ENCODE data around the gene NKX6-2.
"Not testable (repeated sequence)": the region's sequence is repeated elsewhere in the genome, so short reads cannot be mapped to it uniquely, and the experiment has no call there.

The NKX6-2 gene

GRCh38 chr10:132785723-132786475 lies at the start of gene NKX6-2:
NKX6-2 (minus strand) TSS chr10:132786147; CDS start chr10:132785948, 199 bp downstream.
- DNase-seq = no peak

DNA sequence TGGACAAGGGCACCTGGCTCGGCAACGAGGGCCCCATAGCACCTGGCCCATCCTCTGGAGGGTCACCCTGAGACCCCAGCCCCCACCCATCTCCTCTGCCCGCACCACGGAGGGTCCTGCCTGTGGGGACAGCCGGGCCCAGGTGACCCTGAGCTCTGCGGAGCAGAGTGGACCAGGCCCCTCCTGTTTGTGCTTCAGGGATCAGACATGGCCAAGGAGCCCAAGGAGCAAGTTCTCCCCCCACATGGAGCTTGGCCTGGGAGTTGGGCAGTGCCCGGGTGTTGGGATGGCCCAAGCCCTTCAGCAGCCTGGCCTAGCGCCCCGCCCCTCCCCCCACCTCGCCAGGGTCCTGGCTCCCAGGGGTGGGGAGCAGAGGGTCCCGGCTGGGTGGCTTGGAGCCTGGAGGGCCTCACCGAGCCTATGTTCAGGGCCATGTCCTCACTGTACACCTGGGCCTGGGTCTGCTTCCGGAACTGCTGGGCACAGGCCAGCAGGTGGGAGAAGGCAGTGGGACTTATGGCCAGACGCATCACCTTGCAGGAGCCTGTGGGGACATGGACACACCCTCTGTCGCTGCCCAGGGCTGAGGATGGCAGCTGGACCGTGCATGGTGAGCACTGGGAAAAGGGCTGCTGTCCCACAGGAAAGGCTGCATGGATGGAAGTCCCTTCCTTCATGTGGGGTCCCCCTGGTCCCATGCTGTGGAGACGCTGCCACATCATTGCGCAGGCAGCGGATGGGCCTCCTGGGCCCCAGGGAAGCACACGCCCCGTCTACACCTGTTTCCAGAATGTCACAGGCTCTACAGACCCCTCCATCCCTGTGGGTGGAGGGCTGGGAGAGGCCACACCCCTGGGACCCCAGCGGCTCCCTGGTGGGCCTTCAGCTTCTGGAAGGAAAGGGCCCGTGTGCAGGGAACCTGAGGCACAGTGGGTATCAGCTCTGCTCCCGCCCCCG lies 49.2 kb upstream of the NKX6-2 start:
- no peak for DNase-seq

DNA sequence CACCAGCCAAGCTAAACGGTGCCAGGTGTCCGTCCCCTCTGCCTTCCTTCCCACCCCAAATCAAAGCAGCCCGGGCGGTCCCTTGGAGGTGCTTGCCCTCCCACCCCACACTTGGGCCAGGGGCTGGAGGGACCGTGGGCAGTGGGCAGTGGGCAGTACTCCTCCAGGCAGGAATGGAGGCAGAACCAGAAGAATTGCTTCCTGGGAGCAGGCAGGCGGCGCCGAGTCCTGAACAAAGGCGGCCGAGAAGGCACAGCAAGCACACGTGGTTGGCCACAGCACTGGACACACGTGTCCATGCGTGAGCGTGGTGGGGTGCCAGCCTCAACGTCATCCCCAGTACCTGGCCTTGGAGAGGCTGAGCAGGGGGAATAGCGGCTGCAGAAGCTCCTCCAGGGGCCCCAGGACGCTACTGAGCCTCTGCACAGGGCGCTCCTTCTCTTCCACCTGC lies 48.4 kb upstream of the NKX6-2 start:
- DNase-seq = no peak

- DNase-seq = no peak
Measured at GRCh38 chr10:132833421-132834111, 47.6 kb upstream of the NKX6-2 start.

- no peak for DNase-seq
Measured at GRCh38 chr10:132832186-132832969, 46.4 kb upstream of the NKX6-2 start.

DNA sequence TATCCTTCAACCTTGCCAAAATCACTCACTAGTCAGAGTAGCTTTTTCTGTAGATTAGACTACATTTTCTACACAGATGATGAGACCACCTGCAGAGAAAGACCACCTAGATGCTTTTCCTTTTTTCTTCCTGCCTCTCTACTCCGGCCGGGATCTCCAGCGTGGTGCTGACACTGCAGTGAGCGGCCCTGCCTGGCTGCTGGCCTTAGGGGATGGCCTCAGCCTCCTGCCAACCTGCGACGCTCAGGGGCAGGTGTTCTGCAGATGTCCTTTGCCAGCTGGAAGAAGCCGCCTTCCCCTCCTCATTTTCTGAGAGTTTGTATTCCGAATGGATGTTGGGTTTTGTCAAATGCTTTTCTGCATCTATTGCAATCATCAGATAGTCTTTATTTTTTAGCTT lies 43.5 kb upstream of the NKX6-2 start:
- no peak for DNase-seq

DNA sequence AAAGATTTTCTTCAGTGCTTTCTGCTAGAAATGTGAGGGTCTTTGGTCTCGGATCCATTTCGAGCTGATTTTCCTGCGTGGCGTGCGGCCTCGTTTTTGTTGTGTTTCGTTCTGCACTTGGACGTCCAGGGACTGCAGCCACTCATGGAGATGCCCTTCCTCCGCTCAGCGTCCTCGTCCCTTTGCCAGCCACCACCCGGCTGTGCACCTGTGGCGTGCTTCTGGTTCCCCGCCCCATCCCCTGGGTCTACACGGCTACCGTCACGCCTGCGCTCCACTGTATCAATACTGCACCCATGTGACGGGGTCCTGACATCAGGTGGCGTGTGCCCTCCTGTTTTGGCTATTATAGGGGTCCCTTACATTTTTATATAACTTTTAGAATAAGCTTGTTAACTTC lies 42.7 kb upstream of the NKX6-2 start:
- DNase-seq = no peak

DNA sequence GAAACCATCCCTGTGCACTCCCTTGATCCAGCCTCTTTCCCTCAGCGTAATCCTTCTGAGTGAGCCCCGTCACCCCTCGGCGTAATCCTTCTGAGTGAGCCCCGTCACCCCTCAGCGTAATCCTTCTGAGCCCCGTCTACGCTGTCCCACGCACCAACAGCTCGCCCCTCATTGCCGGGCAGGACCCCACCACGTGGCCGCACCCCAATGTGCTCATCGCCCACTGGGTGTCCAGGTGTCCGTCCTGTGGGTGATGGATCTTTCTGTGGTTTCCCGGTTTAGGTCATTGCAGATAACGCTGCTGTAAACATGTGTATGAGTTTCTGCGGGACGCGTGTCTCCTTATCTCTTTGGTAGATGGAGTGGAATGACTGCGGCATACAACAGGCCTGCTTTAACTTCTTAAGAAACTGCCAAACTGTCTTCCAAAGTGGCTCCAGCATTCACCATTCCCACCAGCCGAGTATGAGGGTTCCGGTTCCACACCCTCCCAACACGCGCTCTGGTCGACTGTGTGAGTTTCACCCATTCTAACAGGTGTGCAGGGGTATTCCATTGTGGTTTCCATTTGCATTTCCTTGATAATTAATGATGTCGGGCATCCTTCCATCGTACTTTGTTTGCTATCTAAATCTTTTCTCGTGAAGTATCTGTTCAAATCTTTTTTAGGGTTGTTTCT lies 42.1 kb upstream of the NKX6-2 start:
- DNase-seq = no peak

DNA sequence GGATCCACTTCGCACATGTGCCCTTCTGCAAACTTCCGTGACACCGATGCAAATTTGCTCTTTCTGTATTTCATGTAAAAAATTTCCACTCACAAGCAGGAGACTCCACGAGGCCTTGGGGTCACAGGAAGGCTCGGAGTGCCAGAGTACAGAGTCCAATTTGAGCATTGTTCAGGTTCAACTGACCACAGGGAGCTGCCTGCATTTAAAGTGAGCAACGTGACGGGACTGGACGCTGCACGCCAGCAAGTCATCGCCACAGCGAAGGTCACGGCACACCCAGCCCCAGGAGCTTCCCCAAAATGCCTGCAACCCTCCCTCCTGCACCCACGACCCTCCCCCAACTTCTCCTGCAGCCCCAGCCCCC lies 41.5 kb upstream of the NKX6-2 start:
- no peak for DNase-seq

DNA sequence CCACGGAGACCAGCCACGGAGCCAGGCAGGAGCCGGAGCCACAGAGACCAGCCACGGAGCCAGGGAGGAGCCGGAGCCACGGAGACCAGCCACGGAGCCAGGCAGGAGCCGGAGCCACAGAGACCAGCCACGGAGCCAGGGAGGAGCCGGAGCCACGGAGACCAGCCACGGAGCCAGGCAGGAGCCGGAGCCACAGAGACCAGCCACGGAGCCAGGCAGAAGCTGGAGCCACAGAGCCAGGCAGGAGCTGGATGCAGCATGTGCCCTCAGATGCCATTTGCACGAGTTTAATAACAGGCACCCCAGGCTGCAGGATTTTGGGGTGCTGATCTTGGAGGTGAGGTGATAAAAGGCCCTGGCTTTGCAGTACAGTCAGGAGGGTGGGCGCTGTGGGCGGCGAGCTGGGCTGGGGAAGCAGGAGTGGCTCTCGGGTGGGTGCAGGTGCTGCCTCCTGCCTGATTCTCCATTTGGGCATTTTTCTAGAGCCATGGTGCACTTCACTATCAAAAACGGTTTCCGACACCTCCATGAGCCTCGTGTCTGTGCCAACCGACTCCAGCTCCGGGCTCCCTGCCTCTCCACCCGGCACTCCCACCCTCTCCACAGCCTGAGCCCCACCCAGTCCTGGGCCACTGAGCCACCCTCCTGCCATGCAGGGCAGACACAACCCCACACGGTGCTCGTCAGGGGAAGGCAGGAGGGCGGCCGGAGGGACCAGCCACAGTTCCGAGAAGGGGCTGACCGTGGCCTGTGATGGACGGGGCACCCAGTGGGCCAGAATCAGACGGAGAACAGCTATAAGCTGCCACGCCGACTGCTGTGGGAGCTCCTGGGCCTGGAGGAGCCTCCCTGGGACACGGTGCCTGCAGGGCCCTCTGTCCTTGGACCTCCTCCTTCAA lies 40.8 kb upstream of the NKX6-2 start:
- no peak for DNase-seq

DNA sequence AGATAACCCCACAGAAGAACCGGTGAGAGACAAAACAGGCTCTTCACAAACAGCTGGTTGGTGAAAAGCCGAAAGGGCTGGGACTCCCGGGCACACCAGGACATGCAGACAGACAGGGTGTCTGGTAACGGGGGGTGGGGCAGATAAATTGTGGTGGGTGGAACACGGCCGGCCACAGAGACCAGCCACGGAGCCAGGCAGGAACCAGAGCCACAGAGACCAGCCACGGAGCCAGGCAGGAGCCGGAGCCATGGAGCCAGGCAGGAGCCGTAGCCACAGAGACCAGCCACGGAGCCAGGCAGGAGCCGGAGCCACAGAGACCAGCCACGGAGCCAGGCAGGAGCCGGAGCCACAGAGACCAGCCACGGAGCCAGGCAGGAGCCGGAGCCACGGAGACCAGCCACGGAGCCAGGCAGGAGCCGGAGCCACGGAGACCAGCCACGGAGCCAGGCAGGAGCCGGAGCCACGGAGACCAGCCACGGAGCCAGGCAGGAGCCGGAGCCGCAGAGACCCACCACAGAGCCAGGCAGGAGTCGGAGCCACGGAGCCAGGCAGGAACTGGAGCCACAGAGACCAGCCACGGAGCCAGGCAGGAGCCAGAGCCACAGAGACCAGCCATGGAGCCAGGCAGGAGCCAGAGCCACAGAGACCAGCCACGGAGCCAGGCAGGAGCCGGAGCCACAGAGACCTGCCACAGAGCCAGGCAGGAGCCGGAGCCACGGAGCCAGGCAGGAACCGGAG lies 40.0 kb upstream of the NKX6-2 start:
- not testable (repeated sequence) for DNase-seq

- DNase-seq = no peak
Measured at GRCh38 chr10:132820056-132820455, 34.1 kb upstream of the NKX6-2 start.

GRCh38 chr10:132817701-132818211 lies 31.8 kb upstream of the NKX6-2 start:
- no peak for DNase-seq

GRCh38 chr10:132816718-132817117 lies 30.8 kb upstream of the NKX6-2 start:
- DNase-seq = no peak

DNA sequence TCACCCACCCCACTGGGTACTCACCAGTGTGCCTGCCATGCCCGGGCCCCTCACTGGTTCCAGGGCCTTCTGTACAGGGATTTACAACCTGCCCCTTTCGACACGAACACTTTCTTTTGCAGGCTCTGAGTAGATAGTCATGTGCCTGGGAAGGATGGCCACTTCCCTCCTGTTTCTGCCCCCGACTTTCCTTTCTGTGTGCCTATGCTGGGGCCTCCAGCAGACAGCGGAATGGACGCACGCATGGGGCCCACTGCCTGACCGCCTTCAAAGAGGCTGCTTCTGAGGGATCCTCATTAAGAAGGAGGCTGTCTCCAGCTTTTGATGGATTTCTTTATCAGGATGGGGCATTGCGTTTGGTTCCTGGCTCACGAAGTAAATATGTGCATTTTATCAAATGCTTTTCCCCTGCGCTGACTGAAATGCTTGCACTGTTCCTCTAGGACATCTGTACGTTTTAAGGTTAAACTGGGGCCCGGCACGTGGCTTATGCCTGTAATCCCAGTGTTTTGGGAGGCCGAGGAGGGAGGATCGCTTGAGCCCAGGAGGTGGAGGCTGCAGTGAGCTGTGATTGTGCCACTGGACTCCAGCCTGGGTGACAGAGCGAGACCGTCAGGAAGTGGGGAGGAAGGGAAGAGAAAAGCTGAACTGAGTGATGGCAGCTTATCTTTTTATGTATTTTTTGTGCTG lies 29.4 kb upstream of the NKX6-2 start:
- no peak for DNase-seq

DNA sequence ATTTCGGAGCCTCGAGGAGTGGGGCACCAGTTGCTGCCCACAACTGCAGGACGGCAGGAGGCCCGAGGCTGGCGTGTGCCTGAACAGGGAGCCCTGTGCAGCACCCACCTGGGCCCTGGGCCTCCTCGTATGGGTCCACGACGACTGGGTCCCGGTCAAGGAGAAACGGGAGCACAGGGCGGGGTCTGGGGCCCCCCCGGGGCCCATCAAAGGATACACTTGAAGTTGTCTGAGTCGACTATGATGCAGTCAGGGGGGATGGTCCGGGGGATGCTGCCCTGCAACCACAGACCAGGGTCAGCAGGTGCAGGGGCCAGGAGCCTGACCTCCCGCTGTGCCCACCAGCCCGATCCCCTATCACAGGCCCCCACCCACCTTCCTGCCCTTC lies 28.5 kb upstream of the NKX6-2 start:
- DNase-seq = no peak

GRCh38 chr10:132813560-132814468 lies 27.9 kb upstream of the NKX6-2 start:
- DNase-seq = no peak

- DNase-seq = no peak
Measured at GRCh38 chr10:132813001-132813401, 27.1 kb upstream of the NKX6-2 start.

All from EL (cell line).